ENCODE measurements around the gene TMEM271.
"Not testable (repeated sequence)": the region's sequence is repeated elsewhere in the genome, so short reads cannot be mapped to it uniquely, and the experiment has no call there.

Gene TMEM271

DNA sequence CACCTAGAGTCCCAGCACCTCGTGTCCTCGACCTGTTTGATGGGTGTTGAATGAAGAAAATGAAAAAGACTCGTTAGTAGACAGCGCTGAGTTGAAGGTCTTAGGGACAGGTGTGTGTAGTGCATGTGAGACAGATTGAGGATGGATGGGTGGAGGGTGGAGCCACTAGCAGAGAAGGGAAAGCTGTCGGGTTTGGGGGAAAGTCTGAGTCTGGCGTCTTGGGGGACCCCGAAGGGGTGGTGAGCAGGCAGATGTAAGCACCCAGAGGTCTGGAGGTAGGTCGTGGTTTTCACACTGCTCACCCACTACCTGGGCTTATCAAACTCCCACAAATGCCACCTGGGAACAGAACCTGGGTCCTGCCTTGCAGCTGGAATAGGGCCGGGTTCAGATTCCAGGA, 16.0 kb downstream of the TMEM271 start:
- Histone ChIP-seq H3K36me3 (ENCODE audit: control insufficient read depth, insufficient read depth, low read length) (no peaks in the 10 kb centered on the region), H3K4me3 (replicated peaks; ENCODE audit: low read depth, low read length) (no peak overlapping the region), H3K27me3 (replicated peaks; ENCODE audit: control insufficient read depth, insufficient read depth, low read length) (no peaks in the 10 kb centered on the region)
- TF ChIP-seq, protein P1, sequence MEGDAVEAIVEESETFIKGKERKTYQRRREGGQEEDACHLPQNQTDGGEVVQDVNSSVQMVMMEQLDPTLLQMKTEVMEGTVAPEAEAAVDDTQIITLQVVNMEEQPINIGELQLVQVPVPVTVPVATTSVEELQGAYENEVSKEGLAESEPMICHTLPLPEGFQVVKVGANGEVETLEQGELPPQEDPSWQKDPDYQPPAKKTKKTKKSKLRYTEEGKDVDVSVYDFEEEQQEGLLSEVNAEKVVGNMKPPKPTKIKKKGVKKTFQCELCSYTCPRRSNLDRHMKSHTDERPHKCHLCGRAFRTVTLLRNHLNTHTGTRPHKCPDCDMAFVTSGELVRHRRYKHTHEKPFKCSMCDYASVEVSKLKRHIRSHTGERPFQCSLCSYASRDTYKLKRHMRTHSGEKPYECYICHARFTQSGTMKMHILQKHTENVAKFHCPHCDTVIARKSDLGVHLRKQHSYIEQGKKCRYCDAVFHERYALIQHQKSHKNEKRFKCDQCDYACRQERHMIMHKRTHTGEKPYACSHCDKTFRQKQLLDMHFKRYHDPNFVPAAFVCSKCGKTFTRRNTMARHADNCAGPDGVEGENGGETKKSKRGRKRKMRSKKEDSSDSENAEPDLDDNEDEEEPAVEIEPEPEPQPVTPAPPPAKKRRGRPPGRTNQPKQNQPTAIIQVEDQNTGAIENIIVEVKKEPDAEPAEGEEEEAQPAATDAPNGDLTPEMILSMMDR (IDR thresholded peaks at IDR 0.05; ENCODE audit: insufficient read depth, low read length, poor library complexity, severe bottlenecking), result no peak
- DNase-seq (ENCODE audit: extremely low read depth, insufficient read length), result no peak

DNA sequence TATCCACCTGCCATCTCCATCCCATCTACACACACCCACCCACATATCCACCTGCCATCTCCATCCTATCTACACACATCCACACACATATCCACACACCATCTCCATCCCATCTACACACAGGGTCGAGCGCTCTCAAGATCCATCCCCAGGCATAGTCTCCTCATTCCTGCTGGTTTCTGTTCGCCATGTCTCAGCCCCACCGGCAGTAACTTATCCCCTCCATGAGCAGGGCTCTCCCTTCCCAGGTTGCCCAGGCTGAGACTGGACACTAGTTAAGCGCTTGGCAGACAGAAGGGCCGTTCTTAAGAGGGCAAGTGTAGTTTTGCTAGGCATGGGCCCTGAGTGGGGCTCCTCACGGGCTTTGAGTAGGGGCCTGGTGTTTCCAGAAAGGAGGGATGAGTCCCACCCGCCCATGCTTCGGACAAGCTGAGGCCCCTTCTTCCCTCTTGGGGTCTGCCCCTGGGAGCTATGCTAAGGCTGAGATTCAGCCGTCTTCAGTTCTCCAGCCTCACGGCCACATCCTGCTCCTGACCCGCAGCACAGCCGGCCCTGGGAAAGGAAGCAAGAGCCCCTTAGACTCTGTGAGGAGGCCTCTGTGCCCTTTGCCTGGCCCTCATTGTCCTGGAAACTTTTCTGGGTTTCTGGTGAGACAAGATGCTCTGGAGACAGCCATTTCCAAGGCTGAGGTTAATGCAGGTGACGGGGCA, 20.4 kb downstream of the TMEM271 start:
- no peaks in the 10 kb centered on the region for H3K27me3 ChIP-seq (replicated peaks; ENCODE audit: control insufficient read depth, insufficient read depth, low read length)
- H3K36me3 ChIP-seq (ENCODE audit: control insufficient read depth, insufficient read depth, low read length), result no peaks in the 10 kb centered on the region
- H3K4me3 ChIP-seq (replicated peaks; ENCODE audit: low read depth, low read length), result no peak overlapping the region
- TF ChIP-seq, protein P1 (IDR thresholded peaks at IDR 0.05; ENCODE audit: insufficient read depth, low read length, poor library complexity, severe bottlenecking), result no peak
- DNase-seq (ENCODE audit: extremely low read depth, insufficient read length), result no peak

DNA sequence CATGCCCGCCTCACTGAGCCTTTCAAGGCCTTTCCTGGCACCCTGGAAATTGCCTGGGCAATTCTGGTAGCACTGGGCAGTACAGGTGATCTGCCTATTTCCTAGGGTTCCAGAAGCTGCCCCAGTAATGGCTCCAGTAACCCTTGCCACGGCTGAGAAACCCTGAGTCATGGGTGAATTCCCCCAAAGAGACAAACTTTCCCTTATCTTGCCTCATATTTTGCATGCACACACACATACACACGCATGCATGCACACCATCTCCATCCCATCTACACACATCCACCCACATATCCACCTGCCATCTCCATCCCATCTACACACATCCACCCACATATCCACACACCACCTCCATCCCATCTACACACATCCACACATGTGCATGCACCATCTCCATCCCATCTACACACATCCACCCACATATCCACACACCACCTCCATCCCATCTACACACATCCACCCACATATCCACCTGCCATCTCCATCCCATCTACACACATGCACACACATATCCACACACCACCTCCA, 21.2 kb downstream of the TMEM271 start:
- not testable (repeated sequence) for H3K36me3 ChIP-seq (ENCODE audit: control insufficient read depth, insufficient read depth, low read length); DNase-seq (ENCODE audit: extremely low read depth, insufficient read length); H3K27me3 ChIP-seq (replicated peaks; ENCODE audit: control insufficient read depth, insufficient read depth, low read length); H3K4me3 ChIP-seq (replicated peaks; ENCODE audit: low read depth, low read length)

DNA sequence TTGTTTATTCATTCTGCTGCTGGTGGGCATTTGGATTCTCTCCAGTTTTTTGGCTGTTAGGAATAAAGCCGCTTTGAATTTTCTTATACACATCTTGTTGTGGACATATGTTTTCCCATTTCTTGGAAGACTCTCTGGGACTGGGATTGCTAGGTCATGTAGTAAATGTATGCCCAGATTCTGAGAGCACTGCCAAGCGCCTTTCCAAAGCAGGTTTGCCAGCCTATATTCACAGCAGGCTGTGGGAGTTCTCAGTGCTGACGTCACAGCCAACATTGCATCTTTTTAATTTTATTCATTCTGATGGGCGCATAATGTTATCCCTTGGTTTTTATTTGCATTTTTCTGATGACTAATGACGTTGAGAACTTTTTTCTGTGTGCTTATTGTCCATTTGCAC, 24.1 kb downstream of the TMEM271 start:
- Histone ChIP-seq H3K36me3 (ENCODE audit: control insufficient read depth, insufficient read depth, low read length) (no peaks in the 10 kb centered on the region), H3K27me3 (replicated peaks; ENCODE audit: control insufficient read depth, insufficient read depth, low read length) (no peaks in the 10 kb centered on the region), H3K4me3 (replicated peaks; ENCODE audit: low read depth, low read length) (no peak overlapping the region)
- DNase-seq (ENCODE audit: extremely low read depth, insufficient read length), result no peak
- TF ChIP-seq, protein P1 (IDR thresholded peaks at IDR 0.05; ENCODE audit: insufficient read depth, low read length, poor library complexity, severe bottlenecking), result no peak

DNA sequence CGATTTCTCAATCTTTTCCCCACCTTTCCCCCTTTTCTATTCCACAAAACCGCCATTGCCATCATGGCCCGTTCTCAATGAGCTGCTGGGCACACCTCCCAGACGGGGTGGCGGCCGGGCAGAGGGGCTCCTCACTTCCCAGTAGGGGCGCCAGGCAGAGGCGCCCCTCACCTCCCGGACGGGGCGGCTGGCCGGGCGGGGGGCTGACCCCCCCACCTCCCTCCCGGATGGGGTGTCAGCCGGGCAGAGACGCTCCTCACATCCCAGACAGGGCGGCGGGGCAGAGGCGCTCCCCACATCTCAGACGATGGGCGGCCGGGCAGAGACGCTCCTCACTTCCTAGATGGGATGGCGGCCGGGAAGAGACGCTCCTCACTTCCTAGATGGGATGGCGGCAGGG, 25.8 kb downstream of the TMEM271 start:
- not testable (repeated sequence) for H3K36me3 ChIP-seq (ENCODE audit: control insufficient read depth, insufficient read depth, low read length); DNase-seq (ENCODE audit: extremely low read depth, insufficient read length); H3K4me3 ChIP-seq (replicated peaks; ENCODE audit: low read depth, low read length); H3K27me3 ChIP-seq (replicated peaks; ENCODE audit: control insufficient read depth, insufficient read depth, low read length)

DNA sequence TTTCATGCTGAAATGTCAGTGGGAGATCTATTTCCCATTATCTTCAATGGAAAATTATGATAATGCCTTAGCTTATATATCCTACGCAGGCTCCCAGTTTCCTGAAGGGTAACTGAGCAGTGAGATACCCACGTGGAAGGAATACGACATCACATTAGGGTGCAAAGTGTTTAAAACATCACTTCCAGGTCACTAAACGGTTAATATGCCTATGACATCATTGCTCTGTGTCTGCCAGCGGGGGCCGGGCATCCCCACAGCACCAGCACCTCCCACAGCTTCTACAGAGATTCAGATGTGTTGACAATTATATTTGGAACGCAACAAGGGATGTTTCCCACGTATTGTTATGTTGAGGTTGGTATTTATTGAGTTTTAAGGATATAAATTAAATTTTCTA, 27.1 kb downstream of the TMEM271 start:
- Histone ChIP-seq H3K4me3 (replicated peaks; ENCODE audit: low read depth, low read length) (no peak overlapping the region), H3K27me3 (replicated peaks; ENCODE audit: control insufficient read depth, insufficient read depth, low read length) (no peaks in the 10 kb centered on the region), H3K36me3 (ENCODE audit: control insufficient read depth, insufficient read depth, low read length) (no peaks in the 10 kb centered on the region)
- TF ChIP-seq, protein P1 (IDR thresholded peaks at IDR 0.05; ENCODE audit: insufficient read depth, low read length, poor library complexity, severe bottlenecking), result no peak
- DNase-seq (ENCODE audit: extremely low read depth, insufficient read length), result no peak

DNA sequence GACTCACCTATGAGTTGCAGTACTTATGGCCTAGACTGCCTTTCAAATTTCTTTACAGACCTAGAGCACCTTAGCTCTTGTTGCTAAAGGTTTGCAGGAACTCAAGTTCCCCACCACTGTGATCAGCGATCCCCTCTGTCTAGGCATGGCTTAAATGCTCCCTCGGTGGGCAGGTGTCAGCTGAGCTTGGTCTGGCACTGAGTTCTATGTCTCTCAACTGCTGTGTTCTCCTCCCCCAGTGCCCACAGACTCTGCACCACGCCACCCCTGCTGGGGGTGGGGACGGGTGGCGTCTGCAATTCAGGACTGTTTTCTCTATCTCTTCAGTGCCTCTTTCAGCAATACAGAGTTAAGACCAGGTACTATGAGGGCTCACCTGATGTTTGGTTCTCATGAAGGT, 30.5 kb downstream of the TMEM271 start:
- no peak for DNase-seq (ENCODE audit: extremely low read depth, insufficient read length)
- Histone ChIP-seq H3K36me3 (ENCODE audit: control insufficient read depth, insufficient read depth, low read length) (no peaks in the 10 kb centered on the region), H3K27me3 (replicated peaks; ENCODE audit: control insufficient read depth, insufficient read depth, low read length) (no peaks in the 10 kb centered on the region), H3K4me3 (replicated peaks; ENCODE audit: low read depth, low read length) (no peak overlapping the region)
- TF ChIP-seq, protein P1 (IDR thresholded peaks at IDR 0.05; ENCODE audit: insufficient read depth, low read length, poor library complexity, severe bottlenecking), result no peak

All from GM06990 (cell line).